HUES48 (cell line): ENCODE measurements around the gene KCNIP1.

Experiments
- H3K27ac ChIP-seq: one replicate; pipeline ENCODE4 v1.7.0; 2013; ENCODE audit warnings: low read depth, low read length, inconsistent platforms
- H3K27me3 ChIP-seq: 2 replicates; pipeline ENCODE4 v1.6.1; 2013; ENCODE audit warnings: mild to moderate bottlenecking, low read length; ENCODE audit not compliant: control insufficient read depth, insufficient read depth
- H3K36me3 ChIP-seq: 2 replicates; pipeline ENCODE4 v1.6.1; 2013; ENCODE audit warnings: low read length; ENCODE audit not compliant: control insufficient read depth, insufficient read depth
- H3K4me1 ChIP-seq: 2 replicates; pipeline ENCODE4 v1.6.1; 2013; ENCODE audit warnings: mild to moderate bottlenecking, low read length; ENCODE audit not compliant: control insufficient read depth, insufficient read depth
- H3K4me3 ChIP-seq: 2 replicates; pipeline ENCODE4 v1.5.1; 2013; ENCODE audit warnings: mild to moderate bottlenecking, low read depth, low read length
- H3K9ac ChIP-seq: 2 replicates; pipeline ENCODE4 v1.6.1; 2013; ENCODE audit warnings: mild to moderate bottlenecking, low read depth, low read length, moderate library complexity
- H3K9me3 ChIP-seq: 2 replicates; pipeline ENCODE4 v1.6.1; 2013; ENCODE audit warnings: low read length; ENCODE audit not compliant: control insufficient read depth, insufficient read depth

Gene KCNIP1

GRCh38 chr5:170655920-170656319 lies 152.1 kb downstream of the KCNIP1 start:
- Histone ChIP-seq H3K27me3 (no peaks in the 10 kb centered on the region), H3K4me3 (no peak overlapping the region), H3K9ac (no peak overlapping the region), H3K27ac (no peak overlapping the region), H3K4me1 (no peaks in the 10 kb centered on the region), H3K9me3 (no peaks in the 10 kb centered on the region), H3K36me3 (no peaks in the 10 kb centered on the region)

- no peaks in the 10 kb centered on the region for H3K9me3 ChIP-seq
- H3K27ac ChIP-seq: no peak overlapping the region
- H3K9ac ChIP-seq: no peak overlapping the region
- no peaks in the 10 kb centered on the region for H3K4me1 ChIP-seq
- H3K4me3 ChIP-seq: no peak overlapping the region
- H3K27me3 ChIP-seq: no peaks in the 10 kb centered on the region
- no peaks in the 10 kb centered on the region for H3K36me3 ChIP-seq
Observed at GRCh38 chr5:170656346-170656745, 152.5 kb downstream of the KCNIP1 start.

- H3K27ac ChIP-seq: no peak overlapping the region
- no peak overlapping the region for H3K4me3 ChIP-seq
- no peaks in the 10 kb centered on the region for H3K4me1 ChIP-seq
- H3K9ac ChIP-seq: no peak overlapping the region
- no peaks in the 10 kb centered on the region for H3K9me3 ChIP-seq
- H3K27me3 ChIP-seq: no peaks in the 10 kb centered on the region
- no peaks in the 10 kb centered on the region for H3K36me3 ChIP-seq
Observed at GRCh38 chr5:170660531-170660930, 156.7 kb downstream of the KCNIP1 start.

- H3K27ac ChIP-seq: no peak overlapping the region
- H3K4me1 ChIP-seq: no peaks in the 10 kb centered on the region
- H3K9me3 ChIP-seq: no peaks in the 10 kb centered on the region
- no peak overlapping the region for H3K4me3 ChIP-seq
- H3K27me3 ChIP-seq: no peaks in the 10 kb centered on the region
- H3K9ac ChIP-seq: no peak overlapping the region
- no peaks in the 10 kb centered on the region for H3K36me3 ChIP-seq
Observed at GRCh38 chr5:170662966-170663365, 159.1 kb downstream of the KCNIP1 start.

- peaks cover 4% of the 10 kb centered on the region; the same call in 1 of the 2 replicates for H3K4me1 ChIP-seq
- H3K9me3 ChIP-seq: no peaks in the 10 kb centered on the region
- H3K27ac ChIP-seq: no peak overlapping the region
- H3K9ac ChIP-seq: no peak overlapping the region
- H3K36me3 ChIP-seq: no peaks in the 10 kb centered on the region
- no peak overlapping the region for H3K4me3 ChIP-seq
- peaks cover 41% of the 10 kb centered on the region for H3K27me3 ChIP-seq
Observed at GRCh38 chr5:170678811-170679210, 175.0 kb downstream of the KCNIP1 start.

GRCh38 chr5:170681013-170681433 lies 177.2 kb downstream of the KCNIP1 start:
- Histone ChIP-seq H3K27me3 (peaks cover 41% of the 10 kb centered on the region), H3K9ac (no peak overlapping the region), H3K4me1 (peaks cover 4% of the 10 kb centered on the region; the same call in 1 of the 2 replicates), H3K27ac (no peak overlapping the region), H3K9me3 (no peaks in the 10 kb centered on the region), H3K36me3 (no peaks in the 10 kb centered on the region), H3K4me3 (peak overlapping the region; percentile 71)

GRCh38 chr5:170691657-170692056 lies 187.8 kb downstream of the KCNIP1 start:
- Histone ChIP-seq H3K36me3 (no peaks in the 10 kb centered on the region), H3K4me1 (peaks cover 7% of the 10 kb centered on the region; the same call in 1 of the 2 replicates), H3K9me3 (no peaks in the 10 kb centered on the region), H3K9ac (no peak overlapping the region), H3K27me3 (no peaks in the 10 kb centered on the region; the same call in 1 of the 2 replicates), H3K4me3 (no peak overlapping the region), H3K27ac (no peak overlapping the region)

- Histone ChIP-seq H3K9ac (no peak overlapping the region), H3K4me1 (peaks cover 7% of the 10 kb centered on the region; the same call in 1 of the 2 replicates), H3K9me3 (no peaks in the 10 kb centered on the region), H3K27ac (no peak overlapping the region), H3K36me3 (no peaks in the 10 kb centered on the region), H3K27me3 (no peaks in the 10 kb centered on the region; the same call in 1 of the 2 replicates), H3K4me3 (no peak overlapping the region)
Observed at GRCh38 chr5:170693701-170694100, 189.9 kb downstream of the KCNIP1 start.

GRCh38 chr5:170694911-170695310 lies 191.1 kb downstream of the KCNIP1 start:
- Histone ChIP-seq H3K9me3 (no peaks in the 10 kb centered on the region), H3K4me1 (peaks cover 1% of the 10 kb centered on the region; the same call in 1 of the 2 replicates), H3K36me3 (no peaks in the 10 kb centered on the region), H3K27ac (no peak overlapping the region), H3K9ac (no peak overlapping the region), H3K4me3 (no peak overlapping the region), H3K27me3 (no peaks in the 10 kb centered on the region)

GRCh38 chr5:170697031-170697430 lies 193.2 kb downstream of the KCNIP1 start:
- no peak overlapping the region for H3K4me3 ChIP-seq
- H3K27me3 ChIP-seq: no peaks in the 10 kb centered on the region

GRCh38 chr5:170700503-170700902 lies 196.7 kb downstream of the KCNIP1 start:
- Histone ChIP-seq H3K9me3 (no peaks in the 10 kb centered on the region), H3K4me1 (no peaks in the 10 kb centered on the region), H3K36me3 (no peaks in the 10 kb centered on the region), H3K4me3 (no peak overlapping the region), H3K27ac (no peak overlapping the region), H3K9ac (no peak overlapping the region), H3K27me3 (no peaks in the 10 kb centered on the region)

More at GRCh38 chr5:170697031-170697430, 193.2 kb downstream of the KCNIP1 start:
- no peaks in the 10 kb centered on the region for H3K9me3 ChIP-seq
- no peaks in the 10 kb centered on the region for H3K36me3 ChIP-seq
- H3K4me1 ChIP-seq: no peaks in the 10 kb centered on the region
- H3K27ac ChIP-seq: no peak overlapping the region
- no peak overlapping the region for H3K9ac ChIP-seq

GRCh38 chr5:170701334-170701733 lies 197.5 kb downstream of the KCNIP1 start:
- Histone ChIP-seq H3K27me3 (no peaks in the 10 kb centered on the region), H3K36me3 (no peaks in the 10 kb centered on the region), H3K4me1 (no peaks in the 10 kb centered on the region), H3K4me3 (no peak overlapping the region), H3K9ac (no peak overlapping the region), H3K9me3 (no peaks in the 10 kb centered on the region), H3K27ac (no peak overlapping the region)
